ENCODE data around the gene LURAP1L. TPM values are rescaled to one million over a fixed set of nuclear protein-coding genes. Genes with fewer than 3 reads are reported as not detected.

Gene LURAP1L
- total RNA-seq, 1 experiment from 2014 or later, result 1.7 TPM

DNA sequence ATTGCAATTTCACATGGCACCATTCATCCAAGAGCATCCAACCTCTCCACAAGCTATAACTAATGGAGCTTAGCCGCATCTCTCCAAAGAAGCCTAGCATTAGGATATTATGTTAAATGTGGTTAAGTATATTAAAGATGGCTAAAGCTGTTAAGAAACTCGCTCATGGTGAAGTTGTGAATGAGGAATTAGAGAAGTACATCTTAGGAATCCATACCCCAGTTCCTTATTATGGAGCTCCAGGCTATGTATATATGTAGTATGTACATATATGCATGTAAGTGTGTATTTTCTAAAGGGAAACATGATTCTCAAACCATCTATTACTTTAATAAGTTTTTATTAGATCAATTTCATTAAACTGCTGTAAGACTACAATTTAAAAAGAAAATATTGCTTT is 26.4 kb downstream of the LURAP1L start:
- ATAC-seq, result no peak
- ChIA-PET CTCF (no interaction called here), POLR2A (no interaction called here)
- Mint-ChIP-seq H3K4me3 (no peak overlapping the region), H3K36me3 (no peaks in the 10 kb centered on the region), H3K9me3 (no peaks in the 10 kb centered on the region), H3K27ac (no peak overlapping the region), H3K27me3 (ENCODE audit: low read depth) (no peaks in the 10 kb centered on the region), H3K4me1 (no peaks in the 10 kb centered on the region)
- no peak for DNase-seq (ENCODE audit: low spot score)
- TF ChIP-seq, protein P1, sequence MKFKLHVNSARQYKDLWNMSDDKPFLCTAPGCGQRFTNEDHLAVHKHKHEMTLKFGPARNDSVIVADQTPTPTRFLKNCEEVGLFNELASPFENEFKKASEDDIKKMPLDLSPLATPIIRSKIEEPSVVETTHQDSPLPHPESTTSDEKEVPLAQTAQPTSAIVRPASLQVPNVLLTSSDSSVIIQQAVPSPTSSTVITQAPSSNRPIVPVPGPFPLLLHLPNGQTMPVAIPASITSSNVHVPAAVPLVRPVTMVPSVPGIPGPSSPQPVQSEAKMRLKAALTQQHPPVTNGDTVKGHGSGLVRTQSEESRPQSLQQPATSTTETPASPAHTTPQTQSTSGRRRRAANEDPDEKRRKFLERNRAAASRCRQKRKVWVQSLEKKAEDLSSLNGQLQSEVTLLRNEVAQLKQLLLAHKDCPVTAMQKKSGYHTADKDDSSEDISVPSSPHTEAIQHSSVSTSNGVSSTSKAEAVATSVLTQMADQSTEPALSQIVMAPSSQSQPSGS (CRISPR knock-in tag; IDR thresholded peaks at IDR 0.05; ENCODE audit: borderline replicate concordance, low read depth), result no peak
- TF ChIP-seq, protein P2, sequence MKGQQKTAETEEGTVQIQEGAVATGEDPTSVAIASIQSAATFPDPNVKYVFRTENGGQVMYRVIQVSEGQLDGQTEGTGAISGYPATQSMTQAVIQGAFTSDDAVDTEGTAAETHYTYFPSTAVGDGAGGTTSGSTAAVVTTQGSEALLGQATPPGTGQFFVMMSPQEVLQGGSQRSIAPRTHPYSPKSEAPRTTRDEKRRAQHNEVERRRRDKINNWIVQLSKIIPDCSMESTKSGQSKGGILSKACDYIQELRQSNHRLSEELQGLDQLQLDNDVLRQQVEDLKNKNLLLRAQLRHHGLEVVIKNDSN (CRISPR knock-in tag; IDR thresholded peaks at IDR 0.05), result no peak
- TF ChIP-seq ESRRA (CRISPR knock-in tag; IDR thresholded peaks at IDR 0.05; ENCODE audit: borderline replicate concordance) (no peak), NFYB (CRISPR knock-in tag; conservative IDR thresholded peaks at IDR 0.05; ENCODE audit: low read depth) (no peak), JAZF1 (CRISPR knock-in tag; IDR thresholded peaks at IDR 0.05) (no peak), ZNF121 (CRISPR knock-in tag; IDR thresholded peaks at IDR 0.05) (no peak), ZNF396 (CRISPR knock-in tag; IDR thresholded peaks at IDR 0.05; ENCODE audit: borderline replicate concordance) (no peak), ETV6 (CRISPR knock-in tag; IDR thresholded peaks at IDR 0.05) (no peak), SMAD3 (CRISPR knock-in tag; IDR thresholded peaks at IDR 0.05; ENCODE audit: borderline replicate concordance) (no peak)
- TF ChIP-seq, protein P3, sequence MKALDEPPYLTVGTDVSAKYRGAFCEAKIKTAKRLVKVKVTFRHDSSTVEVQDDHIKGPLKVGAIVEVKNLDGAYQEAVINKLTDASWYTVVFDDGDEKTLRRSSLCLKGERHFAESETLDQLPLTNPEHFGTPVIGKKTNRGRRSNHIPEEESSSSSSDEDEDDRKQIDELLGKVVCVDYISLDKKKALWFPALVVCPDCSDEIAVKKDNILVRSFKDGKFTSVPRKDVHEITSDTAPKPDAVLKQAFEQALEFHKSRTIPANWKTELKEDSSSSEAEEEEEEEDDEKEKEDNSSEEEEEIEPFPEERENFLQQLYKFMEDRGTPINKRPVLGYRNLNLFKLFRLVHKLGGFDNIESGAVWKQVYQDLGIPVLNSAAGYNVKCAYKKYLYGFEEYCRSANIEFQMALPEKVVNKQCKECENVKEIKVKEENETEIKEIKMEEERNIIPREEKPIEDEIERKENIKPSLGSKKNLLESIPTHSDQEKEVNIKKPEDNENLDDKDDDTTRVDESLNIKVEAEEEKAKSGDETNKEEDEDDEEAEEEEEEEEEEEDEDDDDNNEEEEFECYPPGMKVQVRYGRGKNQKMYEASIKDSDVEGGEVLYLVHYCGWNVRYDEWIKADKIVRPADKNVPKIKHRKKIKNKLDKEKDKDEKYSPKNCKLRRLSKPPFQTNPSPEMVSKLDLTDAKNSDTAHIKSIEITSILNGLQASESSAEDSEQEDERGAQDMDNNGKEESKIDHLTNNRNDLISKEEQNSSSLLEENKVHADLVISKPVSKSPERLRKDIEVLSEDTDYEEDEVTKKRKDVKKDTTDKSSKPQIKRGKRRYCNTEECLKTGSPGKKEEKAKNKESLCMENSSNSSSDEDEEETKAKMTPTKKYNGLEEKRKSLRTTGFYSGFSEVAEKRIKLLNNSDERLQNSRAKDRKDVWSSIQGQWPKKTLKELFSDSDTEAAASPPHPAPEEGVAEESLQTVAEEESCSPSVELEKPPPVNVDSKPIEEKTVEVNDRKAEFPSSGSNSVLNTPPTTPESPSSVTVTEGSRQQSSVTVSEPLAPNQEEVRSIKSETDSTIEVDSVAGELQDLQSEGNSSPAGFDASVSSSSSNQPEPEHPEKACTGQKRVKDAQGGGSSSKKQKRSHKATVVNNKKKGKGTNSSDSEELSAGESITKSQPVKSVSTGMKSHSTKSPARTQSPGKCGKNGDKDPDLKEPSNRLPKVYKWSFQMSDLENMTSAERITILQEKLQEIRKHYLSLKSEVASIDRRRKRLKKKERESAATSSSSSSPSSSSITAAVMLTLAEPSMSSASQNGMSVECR (CRISPR knock-in tag; IDR thresholded peaks at IDR 0.05; ENCODE audit: borderline replicate concordance), result no peak
- TF ChIP-seq, protein P4, sequence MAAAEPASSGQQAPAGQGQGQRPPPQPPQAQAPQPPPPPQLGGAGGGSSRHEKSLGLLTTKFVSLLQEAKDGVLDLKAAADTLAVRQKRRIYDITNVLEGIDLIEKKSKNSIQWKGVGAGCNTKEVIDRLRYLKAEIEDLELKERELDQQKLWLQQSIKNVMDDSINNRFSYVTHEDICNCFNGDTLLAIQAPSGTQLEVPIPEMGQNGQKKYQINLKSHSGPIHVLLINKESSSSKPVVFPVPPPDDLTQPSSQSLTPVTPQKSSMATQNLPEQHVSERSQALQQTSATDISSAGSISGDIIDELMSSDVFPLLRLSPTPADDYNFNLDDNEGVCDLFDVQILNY (CRISPR knock-in tag; IDR thresholded peaks at IDR 0.05), result no peak
- TF ChIP-seq, protein P5, sequence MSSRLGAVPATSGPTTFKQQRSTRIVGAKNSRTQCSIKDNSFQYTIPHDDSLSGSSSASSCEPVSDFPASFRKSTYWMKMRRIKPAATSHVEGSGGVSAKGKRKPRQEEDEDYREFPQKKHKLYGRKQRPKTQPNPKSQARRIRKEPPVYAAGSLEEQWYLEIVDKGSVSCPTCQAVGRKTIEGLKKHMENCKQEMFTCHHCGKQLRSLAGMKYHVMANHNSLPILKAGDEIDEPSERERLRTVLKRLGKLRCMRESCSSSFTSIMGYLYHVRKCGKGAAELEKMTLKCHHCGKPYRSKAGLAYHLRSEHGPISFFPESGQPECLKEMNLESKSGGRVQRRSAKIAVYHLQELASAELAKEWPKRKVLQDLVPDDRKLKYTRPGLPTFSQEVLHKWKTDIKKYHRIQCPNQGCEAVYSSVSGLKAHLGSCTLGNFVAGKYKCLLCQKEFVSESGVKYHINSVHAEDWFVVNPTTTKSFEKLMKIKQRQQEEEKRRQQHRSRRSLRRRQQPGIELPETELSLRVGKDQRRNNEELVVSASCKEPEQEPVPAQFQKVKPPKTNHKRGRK (CRISPR knock-in tag; IDR thresholded peaks at IDR 0.05; ENCODE audit: borderline replicate concordance), result no peak
- TF ChIP-seq, protein P6, sequence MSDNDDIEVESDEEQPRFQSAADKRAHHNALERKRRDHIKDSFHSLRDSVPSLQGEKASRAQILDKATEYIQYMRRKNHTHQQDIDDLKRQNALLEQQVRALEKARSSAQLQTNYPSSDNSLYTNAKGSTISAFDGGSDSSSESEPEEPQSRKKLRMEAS (CRISPR knock-in tag; IDR thresholded peaks at IDR 0.05), result no peak
- TF ChIP-seq, protein P7, sequence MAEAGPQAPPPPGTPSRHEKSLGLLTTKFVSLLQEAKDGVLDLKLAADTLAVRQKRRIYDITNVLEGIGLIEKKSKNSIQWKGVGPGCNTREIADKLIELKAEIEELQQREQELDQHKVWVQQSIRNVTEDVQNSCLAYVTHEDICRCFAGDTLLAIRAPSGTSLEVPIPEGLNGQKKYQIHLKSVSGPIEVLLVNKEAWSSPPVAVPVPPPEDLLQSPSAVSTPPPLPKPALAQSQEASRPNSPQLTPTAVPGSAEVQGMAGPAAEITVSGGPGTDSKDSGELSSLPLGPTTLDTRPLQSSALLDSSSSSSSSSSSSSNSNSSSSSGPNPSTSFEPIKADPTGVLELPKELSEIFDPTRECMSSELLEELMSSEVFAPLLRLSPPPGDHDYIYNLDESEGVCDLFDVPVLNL (CRISPR knock-in tag; IDR thresholded peaks at IDR 0.05; ENCODE audit: borderline replicate concordance, low read depth), result no peak

DNA sequence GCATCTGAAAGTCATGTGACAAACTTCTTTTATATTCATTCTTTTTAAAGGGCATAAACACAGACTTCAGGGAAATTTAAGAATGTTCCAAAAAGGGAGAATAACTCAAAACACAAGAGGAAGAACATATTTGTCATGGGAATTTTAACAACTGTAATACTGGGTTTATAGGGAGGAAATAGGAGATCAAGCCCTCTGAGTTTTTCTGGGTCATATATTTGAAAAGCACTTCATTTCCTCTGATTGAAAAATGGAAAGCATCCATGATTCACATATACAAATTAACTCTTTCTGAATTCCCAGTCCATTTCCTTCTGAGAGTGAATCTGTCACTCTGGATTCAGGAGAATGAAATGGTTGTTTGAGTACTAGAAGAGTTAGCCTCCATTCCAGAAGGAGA is 26.8 kb downstream of the LURAP1L start:
- no peaks in the 10 kb centered on the region for H3K27me3 Mint-ChIP-seq (ENCODE audit: low read depth)
- no peaks in the 10 kb centered on the region for H3K9me3 Mint-ChIP-seq
- no peak for DNase-seq (ENCODE audit: low spot score)
- no peak overlapping the region for H3K27ac Mint-ChIP-seq
- H3K36me3 Mint-ChIP-seq, result no peaks in the 10 kb centered on the region
- H3K4me1 Mint-ChIP-seq, result no peaks in the 10 kb centered on the region
- ChIA-PET CTCF (no interaction called here), POLR2A (no interaction called here)
- no peak overlapping the region for H3K4me3 Mint-ChIP-seq
- ATAC-seq, result no peak
- no peak for TF ChIP-seq TEAD1 (CRISPR knock-in tag; IDR thresholded peaks at IDR 0.05)
- no peak for TF ChIP-seq GABPB1 (CRISPR knock-in tag; IDR thresholded peaks at IDR 0.05)
- TF ChIP-seq RELA (CRISPR knock-in tag; IDR thresholded peaks at IDR 0.05; ENCODE audit: borderline replicate concordance), result no peak
- TF ChIP-seq FOXP1 (CRISPR knock-in tag; IDR thresholded peaks at IDR 0.05; ENCODE audit: borderline replicate concordance), result no peak
- TF ChIP-seq ZNF416 (CRISPR knock-in tag; IDR thresholded peaks at IDR 0.05), result no peak
- TF ChIP-seq, protein P2 (CRISPR knock-in tag; IDR thresholded peaks at IDR 0.05), result no peak
- TF ChIP-seq, protein P4 (CRISPR knock-in tag; IDR thresholded peaks at IDR 0.05), result no peak
- TF ChIP-seq, protein P8, sequence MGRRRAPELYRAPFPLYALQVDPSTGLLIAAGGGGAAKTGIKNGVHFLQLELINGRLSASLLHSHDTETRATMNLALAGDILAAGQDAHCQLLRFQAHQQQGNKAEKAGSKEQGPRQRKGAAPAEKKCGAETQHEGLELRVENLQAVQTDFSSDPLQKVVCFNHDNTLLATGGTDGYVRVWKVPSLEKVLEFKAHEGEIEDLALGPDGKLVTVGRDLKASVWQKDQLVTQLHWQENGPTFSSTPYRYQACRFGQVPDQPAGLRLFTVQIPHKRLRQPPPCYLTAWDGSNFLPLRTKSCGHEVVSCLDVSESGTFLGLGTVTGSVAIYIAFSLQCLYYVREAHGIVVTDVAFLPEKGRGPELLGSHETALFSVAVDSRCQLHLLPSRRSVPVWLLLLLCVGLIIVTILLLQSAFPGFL (CRISPR knock-in tag; IDR thresholded peaks at IDR 0.05; ENCODE audit: borderline replicate concordance), result no peak
- no peak for TF ChIP-seq TEAD4 (CRISPR knock-in tag; IDR thresholded peaks at IDR 0.05)
- TF ChIP-seq NR2C2 (CRISPR knock-in tag; IDR thresholded peaks at IDR 0.05), result no peak

All from WTC11 (cell line).